ENCODE data around the gene GOLGB1.

The GOLGB1 gene

GRCh38 chr3:121723485-121723884 is 26.1 kb downstream of the GOLGB1 start:
- no CpG with 5 or more reads among the region's 1 CpG for WGBS (ENCODE audit: extremely low coverage, insufficient coverage, low lambda C conversion rate)
- H4K8ac ChIP-seq (ENCODE audit: low read depth, low read length), result no peak overlapping the region
- no peak overlapping the region for H2BK15ac ChIP-seq (replicated peaks; ENCODE audit: low read depth)
- H4K5ac ChIP-seq (ENCODE audit: low read length), result no peak overlapping the region
- no peak overlapping the region for H3K18ac ChIP-seq (ENCODE audit: low read length)
- H3K4me3 ChIP-seq (ENCODE audit: low read length), result no peak overlapping the region
- H3K27ac ChIP-seq (ENCODE audit: low read depth, low read length), result no peak overlapping the region
- H3K27me3 ChIP-seq (ENCODE audit: insufficient read depth, low read length, poor library complexity), result no peaks in the 10 kb centered on the region
- H2BK5ac ChIP-seq (ENCODE audit: low read length), result no peak overlapping the region
- no peak overlapping the region for H3K23ac ChIP-seq (ENCODE audit: low read length)
- H3K79me2 ChIP-seq (ENCODE audit: control insufficient read depth, insufficient read depth, low read length), result no peaks in the 10 kb centered on the region
- H3K4me1 ChIP-seq (ENCODE audit: control insufficient read depth, low read depth, low read length), result no peaks in the 10 kb centered on the region
- no peak overlapping the region for H3K4ac ChIP-seq (ENCODE audit: low read depth, low read length)
- H3K9ac ChIP-seq (ENCODE audit: low read length), result no peak overlapping the region
- no peak overlapping the region for H2BK120ac ChIP-seq (ENCODE audit: low read depth, low read length)
- no peak overlapping the region for H3K56ac ChIP-seq (ENCODE audit: low read length)
- DNase-seq, result no peak
- H3K79me1 ChIP-seq (ENCODE audit: low read length), result no peaks in the 10 kb centered on the region
- H3K4me2 ChIP-seq (ENCODE audit: low read length), result no peak overlapping the region
- no peak overlapping the region for H2AK5ac ChIP-seq (ENCODE audit: low read length)
- H3K36me3 ChIP-seq (ENCODE audit: control insufficient read depth, insufficient read depth, low read length), result peaks cover 2% of the 10 kb centered on the region

GRCh38 chr3:121722411-121722810 is 27.1 kb downstream of the GOLGB1 start:
- Histone ChIP-seq H3K18ac (ENCODE audit: low read length) (no peak overlapping the region), H4K8ac (ENCODE audit: low read depth, low read length) (no peak overlapping the region), H3K4ac (ENCODE audit: low read depth, low read length) (no peak overlapping the region), H2AK5ac (ENCODE audit: low read length) (no peak overlapping the region), H3K4me2 (ENCODE audit: low read length) (no peak overlapping the region), H3K27ac (ENCODE audit: low read depth, low read length) (no peak overlapping the region), H3K4me1 (ENCODE audit: control insufficient read depth, low read depth, low read length) (no peaks in the 10 kb centered on the region), H3K9ac (ENCODE audit: low read length) (no peak overlapping the region), H3K27me3 (ENCODE audit: insufficient read depth, low read length, poor library complexity) (no peaks in the 10 kb centered on the region), H3K4me3 (ENCODE audit: low read length) (no peak overlapping the region), H3K79me1 (ENCODE audit: low read length) (no peaks in the 10 kb centered on the region), H2BK5ac (ENCODE audit: low read length) (no peak overlapping the region), H3K23ac (ENCODE audit: low read length) (no peak overlapping the region), H3K36me3 (ENCODE audit: control insufficient read depth, insufficient read depth, low read length) (peaks cover 2% of the 10 kb centered on the region), H3K79me2 (ENCODE audit: control insufficient read depth, insufficient read depth, low read length) (no peaks in the 10 kb centered on the region), H2BK15ac (replicated peaks; ENCODE audit: low read depth) (no peak overlapping the region), H3K56ac (ENCODE audit: low read length) (no peak overlapping the region), H2BK120ac (ENCODE audit: low read depth, low read length) (no peak overlapping the region), H4K5ac (ENCODE audit: low read length) (no peak overlapping the region)
- WGBS (ENCODE audit: extremely low coverage, insufficient coverage, low lambda C conversion rate), result no CpG with 5 or more reads among the region's 1 CpG
- no peak for DNase-seq

GRCh38 chr3:121720163-121720562 is 29.4 kb downstream of the GOLGB1 start:
- Histone ChIP-seq H3K23ac (ENCODE audit: low read length) (no peak overlapping the region), H4K5ac (ENCODE audit: low read length) (no peak overlapping the region), H2BK5ac (ENCODE audit: low read length) (no peak overlapping the region), H3K56ac (ENCODE audit: low read length) (no peak overlapping the region), H3K4me1 (ENCODE audit: control insufficient read depth, low read depth, low read length) (no peaks in the 10 kb centered on the region), H3K27ac (ENCODE audit: low read depth, low read length) (no peak overlapping the region), H2AK5ac (ENCODE audit: low read length) (no peak overlapping the region), H2BK15ac (replicated peaks; ENCODE audit: low read depth) (no peak overlapping the region), H3K27me3 (ENCODE audit: insufficient read depth, low read length, poor library complexity) (no peaks in the 10 kb centered on the region), H2BK120ac (ENCODE audit: low read depth, low read length) (no peak overlapping the region), H3K36me3 (ENCODE audit: control insufficient read depth, insufficient read depth, low read length) (peaks cover 2% of the 10 kb centered on the region), H3K4ac (ENCODE audit: low read depth, low read length) (no peak overlapping the region), H3K18ac (ENCODE audit: low read length) (no peak overlapping the region), H3K79me2 (ENCODE audit: control insufficient read depth, insufficient read depth, low read length) (no peaks in the 10 kb centered on the region), H4K8ac (ENCODE audit: low read depth, low read length) (no peak overlapping the region), H3K4me2 (ENCODE audit: low read length) (no peak overlapping the region), H3K9ac (ENCODE audit: low read length) (no peak overlapping the region), H3K79me1 (ENCODE audit: low read length) (no peaks in the 10 kb centered on the region), H3K4me3 (ENCODE audit: low read length) (no peak overlapping the region)
- no peak for DNase-seq

- no peak overlapping the region for H2AK5ac ChIP-seq (ENCODE audit: low read length)
- H3K4me2 ChIP-seq (ENCODE audit: low read length), result no peak overlapping the region
- H3K79me2 ChIP-seq (ENCODE audit: control insufficient read depth, insufficient read depth, low read length), result no peaks in the 10 kb centered on the region
- H2BK15ac ChIP-seq (replicated peaks; ENCODE audit: low read depth), result no peak overlapping the region
- H3K18ac ChIP-seq (ENCODE audit: low read length), result no peak overlapping the region
- peaks cover 2% of the 10 kb centered on the region for H3K36me3 ChIP-seq (ENCODE audit: control insufficient read depth, insufficient read depth, low read length)
- H4K5ac ChIP-seq (ENCODE audit: low read length), result no peak overlapping the region
- no peak overlapping the region for H4K8ac ChIP-seq (ENCODE audit: low read depth, low read length)
- H3K4me3 ChIP-seq (ENCODE audit: low read length), result no peak overlapping the region
- no peaks in the 10 kb centered on the region for H3K79me1 ChIP-seq (ENCODE audit: low read length)
- H2BK120ac ChIP-seq (ENCODE audit: low read depth, low read length), result no peak overlapping the region
- no peak overlapping the region for H3K23ac ChIP-seq (ENCODE audit: low read length)
- no peak overlapping the region for H3K4ac ChIP-seq (ENCODE audit: low read depth, low read length)
- H3K4me1 ChIP-seq (ENCODE audit: control insufficient read depth, low read depth, low read length), result no peaks in the 10 kb centered on the region
- H3K27me3 ChIP-seq (ENCODE audit: insufficient read depth, low read length, poor library complexity), result no peaks in the 10 kb centered on the region
- no peak overlapping the region for H2BK5ac ChIP-seq (ENCODE audit: low read length)
- H3K27ac ChIP-seq (ENCODE audit: low read depth, low read length), result no peak overlapping the region
- H3K56ac ChIP-seq (ENCODE audit: low read length), result no peak overlapping the region
- no CpG with 5 or more reads among the region's 5 CpGs for WGBS (ENCODE audit: extremely low coverage, insufficient coverage, low lambda C conversion rate)
- DNase-seq, result no peak
- no peak overlapping the region for H3K9ac ChIP-seq (ENCODE audit: low read length)
These were observed 30.1 kb downstream of the GOLGB1 start for GRCh38 chr3:121719423-121719822.

- Histone ChIP-seq H3K79me2 (ENCODE audit: control insufficient read depth, insufficient read depth, low read length) (no peaks in the 10 kb centered on the region), H3K4me3 (ENCODE audit: low read length) (no peak overlapping the region), H3K27me3 (ENCODE audit: insufficient read depth, low read length, poor library complexity) (no peaks in the 10 kb centered on the region), H3K79me1 (ENCODE audit: low read length) (no peaks in the 10 kb centered on the region), H3K4me2 (ENCODE audit: low read length) (no peak overlapping the region), H2BK15ac (replicated peaks; ENCODE audit: low read depth) (no peak overlapping the region), H3K4me1 (ENCODE audit: control insufficient read depth, low read depth, low read length) (no peaks in the 10 kb centered on the region), H2AK5ac (ENCODE audit: low read length) (no peak overlapping the region), H3K27ac (ENCODE audit: low read depth, low read length) (no peak overlapping the region), H4K8ac (ENCODE audit: low read depth, low read length) (no peak overlapping the region), H3K23ac (ENCODE audit: low read length) (no peak overlapping the region), H2BK120ac (ENCODE audit: low read depth, low read length) (no peak overlapping the region), H3K36me3 (ENCODE audit: control insufficient read depth, insufficient read depth, low read length) (peaks cover 2% of the 10 kb centered on the region), H3K9ac (ENCODE audit: low read length) (no peak overlapping the region), H3K4ac (ENCODE audit: low read depth, low read length) (no peak overlapping the region), H4K5ac (ENCODE audit: low read length) (no peak overlapping the region), H3K18ac (ENCODE audit: low read length) (no peak overlapping the region), H3K56ac (ENCODE audit: low read length) (no peak overlapping the region), H2BK5ac (ENCODE audit: low read length) (no peak overlapping the region)
- WGBS (ENCODE audit: extremely low coverage, insufficient coverage, low lambda C conversion rate), result no CpG with 5 or more reads among the region's 6 CpGs
- DNase-seq, result no peak
These were observed 31.2 kb downstream of the GOLGB1 start for GRCh38 chr3:121718205-121718846.

- Histone ChIP-seq H3K4me1 (ENCODE audit: control insufficient read depth, low read depth, low read length) (no peaks in the 10 kb centered on the region), H2BK120ac (ENCODE audit: low read depth, low read length) (no peak overlapping the region), H3K79me1 (ENCODE audit: low read length) (no peaks in the 10 kb centered on the region), H2BK5ac (ENCODE audit: low read length) (no peak overlapping the region), H3K79me2 (ENCODE audit: control insufficient read depth, insufficient read depth, low read length) (no peaks in the 10 kb centered on the region), H3K4ac (ENCODE audit: low read depth, low read length) (no peak overlapping the region), H3K18ac (ENCODE audit: low read length) (no peak overlapping the region), H3K9ac (ENCODE audit: low read length) (no peak overlapping the region), H3K27ac (ENCODE audit: low read depth, low read length) (no peak overlapping the region), H3K4me2 (ENCODE audit: low read length) (no peak overlapping the region), H2BK15ac (replicated peaks; ENCODE audit: low read depth) (no peak overlapping the region), H4K8ac (ENCODE audit: low read depth, low read length) (no peak overlapping the region), H3K36me3 (ENCODE audit: control insufficient read depth, insufficient read depth, low read length) (no peaks in the 10 kb centered on the region), H3K27me3 (ENCODE audit: insufficient read depth, low read length, poor library complexity) (no peaks in the 10 kb centered on the region), H3K23ac (ENCODE audit: low read length) (no peak overlapping the region), H3K56ac (ENCODE audit: low read length) (no peak overlapping the region), H3K4me3 (ENCODE audit: low read length) (no peak overlapping the region), H4K5ac (ENCODE audit: low read length) (no peak overlapping the region), H2AK5ac (ENCODE audit: low read length) (no peak overlapping the region)
- no CpG with 5 or more reads among the region's 1 CpG for WGBS (ENCODE audit: extremely low coverage, insufficient coverage, low lambda C conversion rate)
- no peak for DNase-seq
These were observed 39.2 kb downstream of the GOLGB1 start for GRCh38 chr3:121710347-121710746.
